HepG2 (cell line): Measurements from ENCODE around the gene SYAP1. TPM values are rescaled to one million over a fixed set of nuclear protein-coding genes. Genes with fewer than 3 reads are reported as not detected.

Source experiments
- ATAC-seq: fragments of 200-7000 bp; cut with Tn5 transposase; 3 replicates; pipeline ENCODE4 v1.9.1; 2020; ENCODE audit warnings: mild to moderate bottlenecking, moderate library complexity
- BruUV-seq: library from RNA; stranded (reverse); fragments of 400-500 nt; replicated peaks from 2 replicates; lab custom pipeline; 2021; lab: Mats Ljungman, UMichigan
- CTCF ChIA-PET: fragments of 300-600 bp; formaldehyde crosslinking; extraction: SDS; loops from one replicate; lab custom pipeline; 2021; ENCODE audit warnings: low total read pairs, inconsistent platforms, low intra/inter-chr PET ratio; lab: Yijun Ruan, JAX
- POLR2A ChIA-PET: fragments of 350-600 bp; sonication (Branson Sonifier 250); formaldehyde crosslinking; loops from one replicate; lab custom pipeline; 2020; ENCODE audit warnings: antibody characterized with exemption, inconsistent platforms; lab: Yijun Ruan, JAX
- DNase-seq: peaks from one replicate; pipeline ENCODE4 v3.0.0-alpha.2; 2015; ENCODE audit warnings: low spot score
- FAIRE-seq: peaks from 3 replicates; lab custom pipeline; 2011; peaks lifted over from hg19 to GRCh38; lab: Jason Lieb, UNC
- H2AFZ ChIP-seq: one replicate; pipeline ENCODE4 v1.6.1; 2011; ENCODE audit warnings: low read length, inconsistent platforms
- H3K27ac ChIP-seq: fragments of 300-600 bp; 3 replicates; pipeline ENCODE4 v1.8.0; 2011; ENCODE audit warnings: mixed run types, mild to moderate bottlenecking, mixed read lengths, low read length, inconsistent platforms; ENCODE audit not compliant: insufficient read depth; ENCODE audit errors: extremely low read length
- H3K27me3 ChIP-seq, 2 experiments: fragments of 200-600 bp in 1 of 2; 2 replicates in 1 of 2; 3 replicates in 1 of 2; pipeline versions ENCODE4 v1.6.0 to v1.8.0; 2011; ENCODE audit warnings: low read length in 2 of 2, mild to moderate bottlenecking in 2 of 2, moderate library complexity in 2 of 2, inconsistent platforms in 1 of 2; ENCODE audit not compliant: insufficient read depth in 2 of 2, control insufficient read depth in 1 of 2
- H3K36me3 ChIP-seq, 2 experiments: fragments of 200-600 bp in 1 of 2; replicated peaks in 1 of 2; 2 replicates in 1 of 2; 3 replicates in 1 of 2; pipeline versions ENCODE4 v1.5.1 to v1.8.0; 2011; ENCODE audit warnings: low read length in 2 of 2, inconsistent platforms in 1 of 2; ENCODE audit not compliant: insufficient read depth in 2 of 2, control insufficient read depth in 1 of 2
- H3K4me1 ChIP-seq: 2 replicates; pipeline ENCODE4 v1.5.1; 2012; ENCODE audit warnings: low read length, inconsistent platforms; ENCODE audit not compliant: insufficient read depth
- H3K4me2 ChIP-seq: 2 replicates; pipeline ENCODE4 v1.6.0; 2011; ENCODE audit warnings: low read depth, low read length, inconsistent platforms
- H3K4me3 ChIP-seq, 3 experiments: fragments of 200-600 bp in 1 of 3; sonication (generic), shearing (Covaris generic) in 1 of 3; replicated peaks in 1 of 3; 2 replicates each; pipeline ENCODE4 v1.5.1; 2011 to 2016; ENCODE audit warnings: low read length in 3 of 3, inconsistent platforms in 2 of 3, low read depth in 2 of 3, mild to moderate bottlenecking in 2 of 3, control low read depth in 1 of 3, mixed read lengths in 1 of 3; ENCODE audit not compliant: insufficient read depth in 1 of 3
- H3K79me2 ChIP-seq: one replicate; pipeline ENCODE4 v1.6.1; 2011; ENCODE audit warnings: low read length, inconsistent platforms; ENCODE audit not compliant: insufficient read depth
- H3K9ac ChIP-seq: 2 replicates; pipeline ENCODE4 v1.6.0; 2011; ENCODE audit warnings: mild to moderate bottlenecking, low read depth, low read length, inconsistent platforms; ENCODE audit not compliant: insufficient read depth
- H3K9me3 ChIP-seq: 2 replicates; pipeline ENCODE4 v1.5.1; 2012; ENCODE audit warnings: mild to moderate bottlenecking, low read length
- H4K20me1 ChIP-seq: 2 replicates; pipeline ENCODE4 v1.6.0; 2011; ENCODE audit warnings: inconsistent platforms, mild to moderate bottlenecking, low read length, moderate library complexity; ENCODE audit not compliant: insufficient read depth
- ATF1 ChIP-seq: IDR thresholded peaks from 2 replicates; pipeline ENCODE4 v1.6.1; 2016; ENCODE audit warnings: mild to moderate bottlenecking, control low read depth
- CTCF ChIP-seq: sonication (generic); formaldehyde crosslinking; IDR thresholded peaks from 2 replicates; pipeline ENCODE4 v1.5.0; 2020; ENCODE audit warnings: mild to moderate bottlenecking, missing genetic modification reagents, moderate library complexity
- FOXM1 ChIP-seq: sonication (generic); formaldehyde crosslinking; IDR thresholded peaks from 2 replicates; pipeline ENCODE4 v1.5.0; 2020; ENCODE audit warnings: missing genetic modification reagents
- MBD4 ChIP-seq: IDR thresholded peaks from 2 replicates; pipeline ENCODE4 v1.6.1; 2012; ENCODE audit warnings: low read length, inconsistent platforms, borderline replicate concordance
- NFATC3 ChIP-seq: sonication (generic); formaldehyde crosslinking; IDR thresholded peaks from 2 replicates; pipeline ENCODE4 v1.5.1; 2020; ENCODE audit warnings: mild to moderate bottlenecking, missing genetic modification reagents
- RBM39 ChIP-seq: fragments of 200-400 bp; formaldehyde crosslinking; IDR thresholded peaks from one replicate; pipeline ENCODE4 v1.6.1; 2018; ENCODE audit warnings: antibody characterized with exemption, mild to moderate bottlenecking, low read depth, low read length; ENCODE audit not compliant: poor library complexity, severe bottlenecking
- SRSF4 ChIP-seq: fragments of 200-400 bp; formaldehyde crosslinking; IDR thresholded peaks from one replicate; pipeline ENCODE4 v1.6.1; 2018; ENCODE audit warnings: mild to moderate bottlenecking, low read depth, low read length, moderate library complexity; ENCODE audit not compliant: poor library complexity, severe bottlenecking
- U2AF1 ChIP-seq: fragments of 200-400 bp; formaldehyde crosslinking; optimal IDR thresholded peaks from 2 replicates; pipeline ENCODE3; 2017; ENCODE audit warnings: mild to moderate bottlenecking, low read depth, low read length
- ZNF180 ChIP-seq: sonication (generic); formaldehyde crosslinking; IDR thresholded peaks from 2 replicates; pipeline ENCODE4 v1.4.0; 2020; ENCODE audit warnings: low read depth, missing genetic modification reagents, borderline replicate concordance
- ZNF282 ChIP-seq: fragments of 450-650 bp; IDR thresholded peaks from 2 replicates; pipeline ENCODE4 v1.6.1; 2018; ENCODE audit not compliant: partially characterized antibody
- ZNF414 ChIP-seq: sonication (generic); formaldehyde crosslinking; IDR thresholded peaks from 2 replicates; pipeline ENCODE4 v1.5.0; 2020; ENCODE audit warnings: missing genetic modification reagents
- ZNF552 ChIP-seq: sonication (generic); formaldehyde crosslinking; IDR thresholded peaks from 2 replicates; pipeline ENCODE4 v1.9.0; 2022; ENCODE audit warnings: missing genetic modification reagents, mild to moderate bottlenecking, borderline replicate concordance
- ZNF607 ChIP-seq: sonication (generic); formaldehyde crosslinking; IDR thresholded peaks from 2 replicates; pipeline ENCODE4 v1.5.1; 2020; ENCODE audit warnings: missing genetic modification reagents, mild to moderate bottlenecking, borderline replicate concordance
- ZNF652 ChIP-seq: IDR thresholded peaks from 2 replicates; pipeline ENCODE4 v1.6.1; 2016; ENCODE audit warnings: low read depth, borderline replicate concordance
- ZSCAN12 ChIP-seq: sonication (generic); formaldehyde crosslinking; IDR thresholded peaks from 2 replicates; pipeline ENCODE4 v1.9.0; 2021; ENCODE audit warnings: mild to moderate bottlenecking, missing genetic modification reagents
- WGBS: methylation state at CpG from one replicate; pipeline ENCODE4 v1.1.6; 2017; ENCODE audit warnings: low lambda C conversion rate; 5-methylcytosine and 5-hydroxymethylcytosine counted together
- in situ Hi-C: cut with HindIII; loops from 2 replicates; pipeline ENCODE4 v1.10.0; 2017; ENCODE audit warnings: low pct_unique_long_range_greater_than_20kb; ENCODE audit not compliant: extremely low pct_ligation_motif_present
- intact Hi-C: fragments of 100-400 bp; cut with micrococcal nuclease; formaldehyde crosslinking; loops from one replicate; pipeline ENCODE4 v1.10.0; 2022; ENCODE audit not compliant: unreplicated experiment
- polyA plus RNA-seq, 8 experiments: library from polyadenylated mRNA; depleted of rRNA in 3 of 8; stranded (reverse) in 7 of 8; unstranded in 1 of 8; fragments of >200 nt; fragmentation: Illumina TruSeq in 4 of 8; extraction: Trizol in 4 of 8; gene quantifications; 2 replicates each; pipeline versions ENCODE4 v1.2.1 to v1.2.3, GENCODE V29; 2011 to 2016; ENCODE audit warnings: low read depth in 4 of 8, missing spikeins in 1 of 8, mixed read lengths in 1 of 8; ENCODE audit not compliant: insufficient read depth in 1 of 8
- total RNA-seq, 5 experiments: library from RNA; depleted of rRNA; stranded (reverse); fragments of >200 nt; fragmentation: Illumina TruSeq; extraction: Trizol; gene quantifications; 2 replicates each; pipeline ENCODE4 v1.2.3, GENCODE V29; 2016; ENCODE audit warnings: low read depth in 1 of 5
- TF ChIP-seq, protein P1 (sequence below): sonication (generic); formaldehyde crosslinking; IDR thresholded peaks from 2 replicates; pipeline ENCODE4 v1.8.1; 2023; ENCODE audit warnings: mild to moderate bottlenecking, missing genetic modification reagents, borderline replicate concordance

Gene SYAP1
- total and polyA plus RNA-seq, 2 of the 13 experiments (the other 11 are each of a cell fraction or from before 2014, with no cell fraction given), result 4.9 to 18.5 TPM

- POLR2A ChIA-PET, result interaction anchor here (1.9 kb wide), 1 partner anchor 26 kb away, joined by 5 read pairs; no protein-coding TSS in a partner anchor
- peaks cover 32% of the 10 kb centered on the region for H3K79me2 ChIP-seq
- H4K20me1 ChIP-seq, result no peaks in the 10 kb centered on the region
- 98% methylated on average over 5 of the region's 5 CpGs for WGBS
- DNase-seq (no peak), ATAC-seq (no peak), FAIRE-seq (no peak)
- in situ Hi-C loops (no loop called here), intact Hi-C loops (no loop called here)
- H3K9ac ChIP-seq, result no peak overlapping the region
- H3K4me3 ChIP-seq, result no peak overlapping the region
- TF ChIP-seq RBM39, result no peak
- no peak for TF ChIP-seq NFATC3 (CRISPR knock-in tag)
- no peaks in the 10 kb centered on the region for H3K4me1 ChIP-seq
- peaks cover 3 to 6% of the 10 kb centered on the region in 2 experiments; a peak in 1 of 5 replicates for H3K36me3 ChIP-seq
- CTCF ChIA-PET, result no interaction called here
- no peak overlapping the region for H3K4me2 ChIP-seq
- no peaks in the 10 kb centered on the region for H3K9me3 ChIP-seq
- H2AFZ ChIP-seq, result no peak overlapping the region
- no TSS peak for BruUV-seq
- no peak overlapping the region for H3K27ac ChIP-seq
- no peaks in the 10 kb centered on the region for H3K27me3 ChIP-seq
Observed at GRCh38 chrX:16797358-16797757, 77.9 kb downstream of the SYAP1 start.

DNA sequence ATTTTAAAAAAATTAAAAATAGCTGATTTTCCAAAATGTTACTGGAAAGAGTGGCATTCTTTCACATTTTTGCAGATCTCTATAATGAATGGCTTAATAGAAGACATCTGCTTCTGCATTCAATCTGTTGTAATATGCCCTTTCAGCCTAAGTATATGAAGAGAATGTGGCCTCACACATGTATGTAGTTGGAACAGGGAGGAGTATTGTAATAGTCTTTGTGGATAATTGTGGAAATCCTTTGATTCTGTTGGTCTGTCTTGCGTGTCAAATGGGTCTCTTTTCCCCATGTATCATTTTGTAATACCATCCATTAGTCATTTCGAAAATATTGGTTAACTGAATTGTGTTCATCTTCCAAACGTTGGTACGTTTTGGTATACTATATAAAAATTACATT, 78.4 kb downstream of the SYAP1 start:
- 98% methylated on average over 4 of the region's 4 CpGs for WGBS
- no peak for DNase-seq
- no peak overlapping the region for H3K4me3 ChIP-seq
- in situ Hi-C loops, result no loop called here
- no peaks in the 10 kb centered on the region for H3K4me1 ChIP-seq
- no peak for ATAC-seq
- no TSS peak for BruUV-seq
- no peaks in the 10 kb centered on the region for H3K27me3 ChIP-seq
- H2AFZ ChIP-seq, result no peak overlapping the region
- peaks cover 31% of the 10 kb centered on the region for H3K79me2 ChIP-seq
- intact Hi-C loops, result no loop called here
- no peak overlapping the region for H3K9ac ChIP-seq
- no peaks in the 10 kb centered on the region for H4K20me1 ChIP-seq
- H3K27ac ChIP-seq, result no peak overlapping the region
- FAIRE-seq, result no peak
- peaks cover 3 to 6% of the 10 kb centered on the region in 2 experiments; a peak in 1 of 5 replicates for H3K36me3 ChIP-seq
- no peak overlapping the region for H3K4me2 ChIP-seq
- H3K9me3 ChIP-seq, result no peaks in the 10 kb centered on the region
- ChIA-PET CTCF (no interaction called here), POLR2A (interaction anchor here (1.9 kb wide), 1 partner anchor 26 kb away, joined by 5 read pairs; no protein-coding TSS in a partner anchor)
- TF ChIP-seq, protein P1, sequence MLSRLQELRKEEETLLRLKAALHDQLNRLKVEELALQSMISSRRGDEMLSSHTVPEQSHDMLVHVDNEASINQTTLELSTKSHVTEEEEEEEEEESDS (CRISPR knock-in tag), result no peak
- TF ChIP-seq U2AF1, result no peak
- no peak for TF ChIP-seq ZNF282
- TF ChIP-seq ATF1, result no peak
- no peak for TF ChIP-seq FOXM1
- no peak for TF ChIP-seq ZSCAN12 (CRISPR knock-in tag)
- no peak for TF ChIP-seq MBD4
- TF ChIP-seq ZNF607 (CRISPR knock-in tag), result no peak
- TF ChIP-seq CTCF (CRISPR knock-in tag), result no peak
- no peak for TF ChIP-seq SRSF4
- TF ChIP-seq ZNF652 (CRISPR knock-in tag), result no peak
- no peak for TF ChIP-seq ZNF552 (CRISPR knock-in tag)
- no peak for TF ChIP-seq ZNF180 (CRISPR knock-in tag)
- no peak for TF ChIP-seq ZNF414
